HL-60 (cell line): ENCODE results near the gene HTR3E.

Experiments used
- GABPA ChIP-seq: IDR thresholded peaks from 2 replicates; pipeline ENCODE4 v1.6.1; 2012; ENCODE audit warnings: low read depth
- POLR2AphosphoS5 ChIP-seq: IDR thresholded peaks from 2 replicates; pipeline ENCODE4 v1.6.1; 2012; ENCODE audit warnings: low read depth
- TF ChIP-seq, protein P1 (sequence below): IDR thresholded peaks from one replicate; pipeline ENCODE4 v1.5.1; 2011; ENCODE audit warnings: low read length, control low read depth, inconsistent platforms; ENCODE audit not compliant: insufficient read depth

DNA sequence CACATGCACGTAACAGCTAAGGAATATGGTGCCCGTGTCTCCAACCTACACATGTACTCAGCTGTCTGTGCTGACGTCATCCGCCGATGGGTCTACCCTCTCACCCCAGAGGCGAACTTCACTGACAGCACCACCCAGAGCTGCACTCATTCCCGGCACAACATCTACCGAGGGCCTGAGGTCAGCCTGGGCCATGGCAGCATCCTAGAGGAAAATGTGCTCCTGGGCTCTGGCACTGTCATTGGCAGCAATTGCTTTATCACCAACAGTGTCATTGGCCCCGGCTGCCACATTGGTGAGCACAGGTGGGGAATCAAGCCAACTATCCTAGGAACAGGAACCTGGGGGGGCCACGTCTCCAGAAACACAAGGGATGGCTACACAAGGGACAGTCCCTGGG lies 43.6 kb downstream of the HTR3E start:
- no peak for TF ChIP-seq POLR2AphosphoS5
- TF ChIP-seq GABPA = no peak
- TF ChIP-seq, protein P1, sequence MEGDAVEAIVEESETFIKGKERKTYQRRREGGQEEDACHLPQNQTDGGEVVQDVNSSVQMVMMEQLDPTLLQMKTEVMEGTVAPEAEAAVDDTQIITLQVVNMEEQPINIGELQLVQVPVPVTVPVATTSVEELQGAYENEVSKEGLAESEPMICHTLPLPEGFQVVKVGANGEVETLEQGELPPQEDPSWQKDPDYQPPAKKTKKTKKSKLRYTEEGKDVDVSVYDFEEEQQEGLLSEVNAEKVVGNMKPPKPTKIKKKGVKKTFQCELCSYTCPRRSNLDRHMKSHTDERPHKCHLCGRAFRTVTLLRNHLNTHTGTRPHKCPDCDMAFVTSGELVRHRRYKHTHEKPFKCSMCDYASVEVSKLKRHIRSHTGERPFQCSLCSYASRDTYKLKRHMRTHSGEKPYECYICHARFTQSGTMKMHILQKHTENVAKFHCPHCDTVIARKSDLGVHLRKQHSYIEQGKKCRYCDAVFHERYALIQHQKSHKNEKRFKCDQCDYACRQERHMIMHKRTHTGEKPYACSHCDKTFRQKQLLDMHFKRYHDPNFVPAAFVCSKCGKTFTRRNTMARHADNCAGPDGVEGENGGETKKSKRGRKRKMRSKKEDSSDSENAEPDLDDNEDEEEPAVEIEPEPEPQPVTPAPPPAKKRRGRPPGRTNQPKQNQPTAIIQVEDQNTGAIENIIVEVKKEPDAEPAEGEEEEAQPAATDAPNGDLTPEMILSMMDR = no peak
